Measurements from ENCODE around the gene NLRP1.

NLRP1 gene

GRCh38 chr17:5508810-5509209, 75.5 kb downstream of the NLRP1 start:
- no peak overlapping the region for H3K4me3 ChIP-seq
- H3K27me3 ChIP-seq = no peaks in the 10 kb centered on the region
- no peak overlapping the region for H3K4me2 ChIP-seq
- no peaks in the 10 kb centered on the region for H3K9me3 ChIP-seq
- H3K27ac ChIP-seq = no peak overlapping the region
- H4K20me1 ChIP-seq = no peaks in the 10 kb centered on the region
- H3K9ac ChIP-seq = no peak overlapping the region
- peaks cover 15% of the 10 kb centered on the region for H3K36me3 ChIP-seq
- H3K4me1 ChIP-seq = peaks cover 12% of the 10 kb centered on the region
- TF ChIP-seq Cebpa-rat (IDR thresholded peaks at IDR 0.05) = no peak

GRCh38 chr17:5506307-5506706, 78.0 kb downstream of the NLRP1 start:
- no peak overlapping the region for H3K4me3 ChIP-seq
- H3K27me3 ChIP-seq = no peaks in the 10 kb centered on the region
- no peak overlapping the region for H3K9ac ChIP-seq
- H3K9me3 ChIP-seq = no peaks in the 10 kb centered on the region
- H3K4me2 ChIP-seq = no peak overlapping the region
- no peak overlapping the region for H3K27ac ChIP-seq
- H3K36me3 ChIP-seq = 0 out of 2 replicates have a peak, but pooled peaks cover 6% of the 10 kb centered on the region
- no peaks in the 10 kb centered on the region for H4K20me1 ChIP-seq
- peaks cover 4% of the 10 kb centered on the region for H3K4me1 ChIP-seq
- no peak for TF ChIP-seq Cebpa-rat (IDR thresholded peaks at IDR 0.05)

- H3K4me3 ChIP-seq = no peak overlapping the region
- no peaks in the 10 kb centered on the region for H3K9me3 ChIP-seq
- no peaks in the 10 kb centered on the region for H3K36me3 ChIP-seq
- H4K20me1 ChIP-seq = 0 out of 2 replicates have a peak, but pooled peaks cover 8% of the 10 kb centered on the region
- no peak overlapping the region for H3K4me2 ChIP-seq
- H3K27me3 ChIP-seq = peaks cover 21% of the 10 kb centered on the region
- peaks cover 25% of the 10 kb centered on the region for H3K4me1 ChIP-seq
- no peak overlapping the region for H3K27ac ChIP-seq
- no peak overlapping the region for H3K9ac ChIP-seq
- no peak for TF ChIP-seq Cebpa-rat (IDR thresholded peaks at IDR 0.05)
Measured at GRCh38 chr17:5502552-5502951, 81.8 kb downstream of the NLRP1 start.

- TF ChIP-seq Cebpa-rat (IDR thresholded peaks at IDR 0.05) = no peak
- no peak overlapping the region for H3K9ac ChIP-seq
Measured at GRCh38 chr17:5501685-5502084, 82.6 kb downstream of the NLRP1 start.

DNA sequence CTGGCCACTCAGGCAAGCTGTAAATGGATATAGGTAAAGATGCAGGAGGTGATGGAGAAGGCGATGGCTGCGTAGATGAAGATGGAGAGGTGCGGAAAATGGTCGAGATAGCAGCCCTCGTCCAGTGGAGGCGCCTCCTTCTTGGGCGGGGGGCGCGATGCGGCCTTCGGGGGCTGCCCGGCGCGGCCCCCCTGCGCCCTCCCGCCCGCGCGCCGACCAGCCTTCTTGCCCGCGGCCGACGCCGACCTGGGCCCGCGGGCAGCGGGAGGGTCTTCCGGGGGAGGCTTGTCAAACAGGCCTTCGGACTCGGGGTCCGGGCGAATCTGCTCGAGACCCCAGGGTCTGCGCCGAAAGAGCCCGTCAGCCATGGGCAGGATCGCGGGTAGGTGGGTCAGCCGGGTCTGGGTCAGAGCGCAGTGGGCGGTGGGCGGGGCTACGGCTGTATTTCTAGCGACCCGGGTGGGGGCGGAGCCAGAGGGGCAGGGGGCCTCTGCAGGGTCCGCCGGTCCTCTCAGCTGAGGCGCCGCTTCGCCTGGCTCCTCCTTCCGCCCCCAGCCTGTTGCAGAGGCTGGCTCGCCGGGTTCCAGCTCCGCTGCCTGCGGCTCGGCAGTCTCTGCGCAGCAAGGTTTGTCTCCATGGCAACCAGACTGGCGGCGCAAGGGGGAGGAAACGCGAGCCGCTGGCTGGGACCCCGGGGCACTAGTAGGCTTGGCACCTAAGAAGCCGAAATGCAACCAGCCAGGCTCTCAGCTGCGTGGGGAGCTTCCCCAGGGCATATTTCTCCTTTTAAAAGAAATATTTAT, 83.5 kb downstream of the NLRP1 start:
- no peaks in the 10 kb centered on the region for H3K36me3 ChIP-seq
- H3K4me3 ChIP-seq = peak overlapping the region; percentile 78
- peak overlapping the region; percentile 65 for H3K9ac ChIP-seq
- peak overlapping the region; percentile 99 for H3K4me2 ChIP-seq
- H3K9me3 ChIP-seq = no peaks in the 10 kb centered on the region
- peaks cover 21% of the 10 kb centered on the region for H3K27me3 ChIP-seq
- H3K4me1 ChIP-seq = peaks cover 25% of the 10 kb centered on the region
- H4K20me1 ChIP-seq = 0 out of 2 replicates have a peak, but pooled peaks cover 8% of the 10 kb centered on the region
- TF ChIP-seq Cebpa-rat (IDR thresholded peaks at IDR 0.05) = no peak
- no peak overlapping the region for H3K27ac ChIP-seq

More at GRCh38 chr17:5501685-5502084, 82.6 kb downstream of the NLRP1 start:
- Histone ChIP-seq H3K36me3 (no peaks in the 10 kb centered on the region), H3K4me1 (peaks cover 25% of the 10 kb centered on the region), H3K4me2 (peak overlapping the region; percentile 99; the same call in 1 of the 2 replicates), H3K27ac (no peak overlapping the region), H3K9me3 (no peaks in the 10 kb centered on the region), H4K20me1 (0 out of 2 replicates have a peak, but pooled peaks cover 8% of the 10 kb centered on the region), H3K4me3 (no peak overlapping the region), H3K27me3 (peaks cover 21% of the 10 kb centered on the region)

DNA sequence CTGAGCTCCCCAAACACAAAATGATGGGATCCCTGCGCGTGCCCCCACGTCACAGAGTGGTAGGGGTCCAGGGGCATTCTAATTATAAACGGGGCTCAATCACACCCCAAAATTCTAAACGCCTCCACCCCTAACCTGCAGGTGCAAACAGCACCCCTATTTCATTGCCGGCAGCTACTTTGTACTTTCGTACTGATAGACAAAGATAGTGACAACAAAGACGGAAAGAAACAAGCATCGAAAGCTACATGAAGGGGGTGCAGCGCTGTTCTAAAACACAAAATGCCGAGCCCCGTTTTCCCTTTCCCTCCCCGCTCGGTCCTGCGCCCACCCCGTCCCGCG, 84.1 kb downstream of the NLRP1 start:
- H3K9ac ChIP-seq = peak overlapping the region; percentile 65
- no peak for TF ChIP-seq Cebpa-rat (IDR thresholded peaks at IDR 0.05)
- peaks cover 25% of the 10 kb centered on the region for H3K4me1 ChIP-seq
- no peaks in the 10 kb centered on the region for H3K36me3 ChIP-seq
- H3K27me3 ChIP-seq = peaks cover 21% of the 10 kb centered on the region
- H3K27ac ChIP-seq = no peak overlapping the region
- no peaks in the 10 kb centered on the region for H3K9me3 ChIP-seq
- peak overlapping the region; percentile 78 for H3K4me3 ChIP-seq
- H4K20me1 ChIP-seq = 0 out of 2 replicates have a peak, but pooled peaks cover 8% of the 10 kb centered on the region
- H3K4me2 ChIP-seq = peak overlapping the region; percentile 99

GRCh38 chr17:5499476-5500231, 84.7 kb downstream of the NLRP1 start:
- peaks cover 25% of the 10 kb centered on the region for H3K4me1 ChIP-seq
- H3K9me3 ChIP-seq = no peaks in the 10 kb centered on the region
- peak overlapping the region; percentile 99 for H3K4me2 ChIP-seq
- no peak for TF ChIP-seq Cebpa-rat (IDR thresholded peaks at IDR 0.05)
- H4K20me1 ChIP-seq = 0 out of 2 replicates have a peak, but pooled peaks cover 8% of the 10 kb centered on the region
- no peaks in the 10 kb centered on the region for H3K36me3 ChIP-seq
- peak overlapping the region; percentile 78 for H3K4me3 ChIP-seq
- H3K9ac ChIP-seq = peak overlapping the region; percentile 65
- H3K27ac ChIP-seq = no peak overlapping the region
- H3K27me3 ChIP-seq = peaks cover 21% of the 10 kb centered on the region

DNA sequence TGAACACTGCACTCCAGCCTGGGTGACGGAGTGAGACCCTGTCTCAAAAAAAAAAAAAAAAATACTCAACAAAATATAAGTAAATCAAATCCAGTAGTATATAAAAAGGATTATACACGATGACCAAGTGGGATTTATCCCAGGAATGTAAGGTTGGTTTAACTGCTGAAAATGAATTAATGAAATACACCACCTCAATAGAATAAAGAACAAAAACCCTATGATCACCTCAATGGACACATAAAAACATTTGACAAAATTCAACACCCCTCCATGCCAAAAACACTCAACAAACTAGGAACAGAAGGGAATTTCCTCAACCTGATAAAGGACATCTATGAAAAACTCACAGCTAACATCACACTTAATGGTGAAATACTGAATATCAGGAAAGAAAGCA, 91.3 kb downstream of the NLRP1 start:
- peaks cover 3% of the 10 kb centered on the region for H3K4me1 ChIP-seq
- no peak overlapping the region for H3K4me2 ChIP-seq
- 0 out of 2 replicates have a peak, but pooled peaks cover 15% of the 10 kb centered on the region for H4K20me1 ChIP-seq
- no peak overlapping the region for H3K9ac ChIP-seq
- H3K36me3 ChIP-seq = peaks cover 37% of the 10 kb centered on the region
- no peak for TF ChIP-seq Cebpa-rat (IDR thresholded peaks at IDR 0.05)
- no peaks in the 10 kb centered on the region for H3K9me3 ChIP-seq
- H3K27ac ChIP-seq = no peak overlapping the region
- no peaks in the 10 kb centered on the region for H3K27me3 ChIP-seq
- no peak overlapping the region for H3K4me3 ChIP-seq

DNA sequence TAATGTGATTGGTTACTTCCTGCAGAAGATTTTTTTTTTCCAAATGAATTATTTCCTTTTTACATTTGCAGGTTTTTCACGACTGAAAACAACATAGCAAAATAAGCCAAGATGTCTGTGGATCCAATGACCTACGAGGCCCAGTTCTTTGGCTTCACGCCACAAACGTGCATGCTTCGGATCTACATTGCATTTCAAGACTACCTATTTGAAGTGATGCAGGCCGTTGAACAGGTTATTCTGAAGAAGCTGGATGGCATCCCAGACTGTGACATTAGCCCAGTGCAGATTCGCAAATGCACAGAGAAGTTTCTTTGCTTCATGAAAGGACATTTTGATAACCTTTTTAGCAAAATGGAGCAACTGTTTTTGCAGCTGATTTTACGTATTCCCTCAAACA, 95.6 kb downstream of the NLRP1 start:
- H3K4me2 ChIP-seq = no peak overlapping the region
- TF ChIP-seq Cebpa-rat (IDR thresholded peaks at IDR 0.05) = no peak
- H4K20me1 ChIP-seq = peaks cover 25% of the 10 kb centered on the region; the same call in 1 of the 2 replicates
- H3K4me3 ChIP-seq = no peak overlapping the region
- no peak overlapping the region for H3K9ac ChIP-seq
- no peaks in the 10 kb centered on the region for H3K27me3 ChIP-seq
- no peak overlapping the region for H3K27ac ChIP-seq
- peaks cover 30% of the 10 kb centered on the region for H3K4me1 ChIP-seq
- no peaks in the 10 kb centered on the region for H3K9me3 ChIP-seq
- H3K36me3 ChIP-seq = peaks cover 50% of the 10 kb centered on the region

Measured in BLaER1 (cell line).